Heart left ventricle (tissue), 16 donors: ENCODE data around the gene FKBP8. TPM values are rescaled to one million over a fixed set of nuclear protein-coding genes. Genes with fewer than 3 reads are reported as not detected.

Source experiments
- ATAC-seq, 4 donors: fragments of 200-7000 bp; cut with Tn5 transposase; one replicate each; pipeline ENCODE4 v1.9.1; 2020 to 2022; ENCODE audit warnings: moderate library complexity in 4 of 4, mild to moderate bottlenecking in 3 of 4, moderate number of reproducible peaks in 1 of 4
- DNase-seq, 5 donors: peaks; one replicate each; pipeline ENCODE4 v3.0.0-alpha.2; 2020
- H3K27ac ChIP-seq, 12 donors: fragments of 200-600 bp; sonication (generic) in 4 of 12; one replicate each; pipeline versions ENCODE4 v1.5.0 to v1.8.0; 2016 to 2022; ENCODE audit warnings: mild to moderate bottlenecking in 2 of 12
- H3K27me3 ChIP-seq, 9 donors: fragments of 200-600 bp; sonication (generic) in 2 of 9; one replicate each; pipeline versions ENCODE4 v1.5.1 to v1.8.0; 2016 to 2022; ENCODE audit warnings: mild to moderate bottlenecking in 3 of 9
- H3K36me3 ChIP-seq, 9 donors: fragments of 200-600 bp; sonication (generic) in 2 of 9; one replicate each; pipeline versions ENCODE4 v1.5.0 to v1.8.0; 2018 to 2022; ENCODE audit warnings: mild to moderate bottlenecking in 2 of 9
- H3K4me1 ChIP-seq, 12 donors: fragments of 200-600 bp; sonication (generic) in 4 of 12; one replicate each; pipeline versions ENCODE4 v1.5.0 to v1.8.0; 2016 to 2022; ENCODE audit warnings: mild to moderate bottlenecking in 3 of 12
- H3K4me3 ChIP-seq, 12 donors: fragments of 200-600 bp; sonication (generic) in 4 of 12; one replicate each; pipeline versions ENCODE4 v1.5.0 to v1.8.0; 2017 to 2022; ENCODE audit warnings: mild to moderate bottlenecking in 9 of 12, moderate library complexity in 4 of 12
- H3K9me3 ChIP-seq, 12 donors: fragments of 200-600 bp; sonication (generic) in 4 of 12; one replicate each; pipeline versions ENCODE4 v1.5.0 to v1.8.0; 2016 to 2022; ENCODE audit warnings: mild to moderate bottlenecking in 1 of 12
- POLR2A ChIP-seq, 2 donors: fragments of 450-650 bp; IDR thresholded peaks; one replicate each; pipeline ENCODE4 v1.6.1; 2017; ENCODE audit warnings: antibody characterized with exemption in 2 of 2, mild to moderate bottlenecking in 2 of 2, moderate library complexity in 2 of 2
- WGBS, 4 donors: extraction: QIAGEN DNeasy Blood & Tissue Kit in 2 of 4; methylation state at CpG; one replicate each; pipeline versions ENCODE4 v1.1.5 to v1.1.7; 2013 to 2018; 5-methylcytosine and 5-hydroxymethylcytosine counted together
- intact Hi-C, 10 donors: fragments of 100-400 bp; cut with DNase I; formaldehyde crosslinking; loops; one replicate each; pipeline versions ENCODE4 v1.11.1 to v1.14.2; 2022
- polyA plus RNA-seq, 2 donors: library from polyadenylated mRNA; stranded (reverse); fragments of 200-250 nt; gene quantifications; one replicate each; pipeline ENCODE4 v1.2.3, GENCODE V29; 2013
- total RNA-seq, 9 donors: library from RNA; depleted of rRNA in 2 of 9; stranded (reverse); fragments of >200 nt in 2 of 9; fragmentation: NEBNext Ultra II Directional in 3 of 9; extraction: Animal tissue kit (Norgen Biotek cat#: 25700) in 3 of 9; gene quantifications; one replicate each; pipeline versions ENCODE4 v1.1.0 to v1.2.4, GENCODE V29; 2016 to 2023
- TF ChIP-seq, protein P1 (sequence below), 12 donors: fragments of 200-600 bp; sonication (generic) in 4 of 12; IDR thresholded peaks; one replicate each; pipeline versions ENCODE4 v1.5.0 to v1.8.0; 2018 to 2022; ENCODE audit warnings: antibody characterized with exemption in 12 of 12, mild to moderate bottlenecking in 5 of 12
- donor health status: ischemic (EF 13 %, LVEDD 7.1; RV severe dilation, severe dysfunction).
- donor health status: healthy with polysubstance abuse.
- donor health status: DM: no; HTN: yes; CAD: no.
- donor health status: DM: no; HTN: no; CAD: no.
- donor health status: ischemic (EF 25% LVEDD 6.9; RV normal size, moderate dysfunction).
- donor health status: ischemic (EF 25% LVEDD 5.7; RV mildly dilated, moderate dysfunction).
- donor health status: healthy.
- donor health status: DM: yes; HTN: yes; CAD: no.
- donor health status: ischemic (EF 35%, LVEDD 5.7; RV mildly dilated, moderate dysfunction).
- donor health status: nonischemic (EF 11% LVEDD 7.7; RV severe dilation, severe dysfunction).
- donor health status: DM: yes; HTN: yes; CAD: no.
- donor health status: PGD.
- donor health status: ischemic (EF 29% LVEDD 5.4; RV normal size, mild dysfunction).
- donor health status: nonischemic (EF 23%, LVEDD 6.1; RV moderate dilation, normal function).

The FKBP8 gene
- total and polyA plus RNA-seq, 11 donors: 136 to 353 (median 157) TPM

DNA sequence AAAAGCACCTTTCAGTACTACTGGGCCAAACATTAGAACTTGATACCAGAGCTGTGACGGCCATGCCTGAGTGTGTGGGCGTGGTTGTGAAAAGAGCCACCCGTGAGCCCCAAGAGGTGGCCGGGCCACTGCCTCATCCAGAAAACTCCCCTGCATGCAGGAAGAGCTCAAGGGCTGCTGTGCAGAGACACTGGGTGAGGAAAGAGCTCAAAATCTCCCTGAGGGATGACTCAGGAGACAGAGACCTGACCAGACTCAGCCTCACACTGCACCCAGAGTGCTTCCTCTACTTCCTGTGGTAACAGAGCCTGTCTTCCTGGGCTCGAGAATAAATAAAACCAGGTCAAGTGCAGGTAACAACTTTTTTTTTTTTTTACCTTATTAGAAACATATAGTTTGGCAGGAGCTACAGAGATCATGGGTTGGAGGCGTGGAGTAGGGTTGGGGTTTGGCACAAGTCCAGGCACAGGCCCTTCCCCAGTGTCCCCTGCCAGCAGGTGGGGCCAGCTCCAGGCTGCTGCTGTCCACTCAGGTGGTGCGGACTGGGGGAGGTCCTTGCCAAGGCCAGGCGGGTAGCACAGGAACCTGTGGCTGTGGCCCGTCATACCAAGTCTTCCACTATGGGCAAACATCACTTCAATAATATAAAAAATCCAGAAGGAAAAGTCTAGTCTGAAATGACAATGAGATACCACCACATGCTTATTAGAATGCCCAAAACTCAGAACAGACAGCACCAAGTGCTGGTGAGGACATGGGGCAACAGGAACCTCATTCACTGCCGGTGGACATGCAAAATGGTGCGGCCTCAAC, 47.0 kb downstream of the FKBP8 start:
- WGBS, 4 donors: 64 to 71% (median 65%) methylated on average over 10 to 11 of the region's 11 CpGs
- H3K4me1 ChIP-seq: peaks cover 21 to 98% (median 78%) of the 10 kb centered on the region in 12 donors
- DNase-seq (no peak), ATAC-seq (no peak)
- no peaks in the 10 kb centered on the region for H3K27me3 ChIP-seq
- peak overlapping the region in 1 of 12 donors; percentile 73 for H3K27ac ChIP-seq
- no peak overlapping the region for H3K4me3 ChIP-seq
- TF ChIP-seq POLR2A (IDR thresholded peaks at IDR 0.05): no peak
- TF ChIP-seq, protein P1, sequence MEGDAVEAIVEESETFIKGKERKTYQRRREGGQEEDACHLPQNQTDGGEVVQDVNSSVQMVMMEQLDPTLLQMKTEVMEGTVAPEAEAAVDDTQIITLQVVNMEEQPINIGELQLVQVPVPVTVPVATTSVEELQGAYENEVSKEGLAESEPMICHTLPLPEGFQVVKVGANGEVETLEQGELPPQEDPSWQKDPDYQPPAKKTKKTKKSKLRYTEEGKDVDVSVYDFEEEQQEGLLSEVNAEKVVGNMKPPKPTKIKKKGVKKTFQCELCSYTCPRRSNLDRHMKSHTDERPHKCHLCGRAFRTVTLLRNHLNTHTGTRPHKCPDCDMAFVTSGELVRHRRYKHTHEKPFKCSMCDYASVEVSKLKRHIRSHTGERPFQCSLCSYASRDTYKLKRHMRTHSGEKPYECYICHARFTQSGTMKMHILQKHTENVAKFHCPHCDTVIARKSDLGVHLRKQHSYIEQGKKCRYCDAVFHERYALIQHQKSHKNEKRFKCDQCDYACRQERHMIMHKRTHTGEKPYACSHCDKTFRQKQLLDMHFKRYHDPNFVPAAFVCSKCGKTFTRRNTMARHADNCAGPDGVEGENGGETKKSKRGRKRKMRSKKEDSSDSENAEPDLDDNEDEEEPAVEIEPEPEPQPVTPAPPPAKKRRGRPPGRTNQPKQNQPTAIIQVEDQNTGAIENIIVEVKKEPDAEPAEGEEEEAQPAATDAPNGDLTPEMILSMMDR (IDR thresholded peaks at IDR 0.05): no peak
- peaks cover 0 to 7% (median 0%) of the 10 kb centered on the region in 9 donors for H3K36me3 ChIP-seq
- intact Hi-C loops: no loop called here
- no peaks in the 10 kb centered on the region for H3K9me3 ChIP-seq

GRCh38 chr19:18495204-18495911, 48.0 kb downstream of the FKBP8 start:
- Histone ChIP-seq H3K27ac (peak overlapping the region in 2 of 12 donors; percentile 50 to 73), H3K4me3 (no peak overlapping the region), H3K27me3 (no peaks in the 10 kb centered on the region), H3K4me1 (peaks cover 10 to 89% (median 67%) of the 10 kb centered on the region in 12 donors), H3K9me3 (no peaks in the 10 kb centered on the region), H3K36me3 (peaks cover 0 to 7% (median 0%) of the 10 kb centered on the region in 9 donors)
- TF ChIP-seq, protein P1 (IDR thresholded peaks at IDR 0.05): no peak
- no peak for TF ChIP-seq POLR2A (IDR thresholded peaks at IDR 0.05)
- intact Hi-C loops: no loop called here
- ATAC-seq: no peak
- no peak for DNase-seq
- 84 to 91% (median 88%) methylated on average over 11 to 14 of the region's 14 CpGs for WGBS, 4 donors

DNA sequence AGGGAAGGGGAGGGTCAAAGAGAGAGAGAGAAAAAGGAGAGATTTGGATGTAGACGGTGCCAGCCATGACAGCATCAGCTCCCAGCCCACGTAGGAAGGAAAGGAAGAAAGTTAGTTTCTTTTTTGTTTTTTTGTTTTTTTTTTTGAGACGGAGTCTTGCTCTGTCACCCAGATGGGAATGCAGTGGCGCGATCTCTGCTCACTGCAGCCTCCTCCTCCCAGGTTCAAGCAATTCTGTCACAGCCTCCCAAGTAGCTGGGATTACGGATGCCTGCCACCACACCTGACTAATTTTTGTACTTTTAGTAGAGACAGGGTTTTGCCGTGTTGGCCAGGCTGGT, 49.1 kb downstream of the FKBP8 start:
- TF ChIP-seq POLR2A (IDR thresholded peaks at IDR 0.05): no peak
- TF ChIP-seq, protein P1 (IDR thresholded peaks at IDR 0.05): no peak
- WGBS, 4 donors: 57 to 71% (median 61%) methylated on average over 7 of the region's 7 CpGs
- intact Hi-C loops: no loop called here
- Histone ChIP-seq H3K4me3 (peak overlapping the region in 2 of 12 donors; percentile 3 to 9), H3K36me3 (peaks cover 0 to 7% (median 0%) of the 10 kb centered on the region in 9 donors), H3K27me3 (no peaks in the 10 kb centered on the region), H3K9me3 (no peaks in the 10 kb centered on the region), H3K27ac (peak overlapping the region in 7 of 12 donors; percentile 18 to 77 (median 59)), H3K4me1 (peaks cover 2 to 87% (median 61%) of the 10 kb centered on the region in 12 donors)
- ATAC-seq (peak in 1 of 4 donors; percentile 18), DNase-seq (no peak)
